H1 (cell line): ENCODE measurements around the gene CTCF. TPM values are rescaled to one million over a fixed set of nuclear protein-coding genes. Genes with fewer than 3 reads are reported as not detected.

Experiments
- CTCF ChIA-PET: fragments of 300-600 bp; sonication (Branson Sonifier 250); formaldehyde crosslinking; loops from one replicate; lab custom pipeline; 2021; ENCODE audit not compliant: partially characterized antibody; lab: Charles Lee
- POLR2A ChIA-PET: fragments of 300-600 bp; sonication (Branson Sonifier 250); formaldehyde crosslinking; loops from one replicate; lab custom pipeline; 2021; ENCODE audit warnings: inconsistent platforms; ENCODE audit not compliant: partially characterized antibody; lab: Charles Lee
- DNase-seq, 2 experiments: peaks; one replicate each; pipeline versions ENCODE4 v3.0.0 to v3.0.0-alpha.2; 2010 to 2022; ENCODE audit warnings: low spot score in 2 of 2, low read depth in 1 of 2, mixed read lengths in 1 of 2
- FAIRE-seq: peaks from 2 replicates; lab custom pipeline; 2011; peaks lifted over from hg19 to GRCh38; lab: Jason Lieb, UNC
- H2AFZ ChIP-seq: 2 replicates; pipeline ENCODE4 v1.8.1; 2012; ENCODE audit warnings: low read length, inconsistent platforms
- H2AK5ac ChIP-seq: 2 replicates; pipeline ENCODE4 v1.6.1; 2013; ENCODE audit warnings: low read depth, low read length
- H2BK120ac ChIP-seq: replicated peaks from 2 replicates; pipeline ENCODE3; 2013; ENCODE audit warnings: low read depth, low read length, inconsistent platforms
- H2BK12ac ChIP-seq: 2 replicates; pipeline ENCODE4 v1.6.1; 2013; ENCODE audit warnings: low read depth, low read length
- H2BK15ac ChIP-seq: 2 replicates; pipeline ENCODE4 v1.6.1; 2013; ENCODE audit warnings: low read length
- H2BK20ac ChIP-seq: 2 replicates; pipeline ENCODE4 v1.6.1; 2013; ENCODE audit warnings: low read length
- H2BK5ac ChIP-seq: 2 replicates; pipeline ENCODE4 v1.6.1; 2013; ENCODE audit warnings: low read depth, low read length
- H3K14ac ChIP-seq: 2 replicates; pipeline ENCODE4 v1.6.1; 2013; ENCODE audit warnings: inconsistent platforms; ENCODE audit not compliant: insufficient read length
- H3K18ac ChIP-seq: 2 replicates; pipeline ENCODE4 v1.6.1; 2013; ENCODE audit warnings: low read length; ENCODE audit errors: extremely low read depth
- H3K23ac ChIP-seq: 2 replicates; pipeline ENCODE4 v1.6.1; 2013; ENCODE audit warnings: inconsistent platforms; ENCODE audit not compliant: insufficient read length
- H3K23me2 ChIP-seq: 2 replicates; pipeline ENCODE4 v1.6.1; 2013; ENCODE audit warnings: low read depth, low read length
- H3K27ac ChIP-seq: 2 replicates; pipeline ENCODE4 v1.6.1; 2011; ENCODE audit warnings: low read depth, low read length, inconsistent platforms
- H3K27me3 ChIP-seq, 4 experiments: replicated peaks in 1 of 4; 1 replicate in 1 of 4; 2 replicates in 3 of 4; pipeline versions ENCODE4 v1.6.1 to v1.8.1; 2011 to 2013; ENCODE audit warnings: low read length in 3 of 4, mild to moderate bottlenecking in 3 of 4, inconsistent platforms in 2 of 4, mixed read lengths in 2 of 4, moderate library complexity in 1 of 4; ENCODE audit not compliant: control insufficient read depth in 3 of 4, insufficient read depth in 3 of 4; ENCODE audit errors: extremely low read depth in 1 of 4
- H3K36me3 ChIP-seq, 4 experiments: 2 replicates each; pipeline versions ENCODE4 v1.6.1 to v1.8.1; 2011 to 2013; ENCODE audit warnings: mild to moderate bottlenecking in 4 of 4, low read length in 3 of 4, moderate library complexity in 2 of 4, control low read depth in 1 of 4, inconsistent platforms in 1 of 4; ENCODE audit not compliant: insufficient read depth in 4 of 4, control insufficient read depth in 2 of 4
- H3K4ac ChIP-seq: replicated peaks from 2 replicates; pipeline ENCODE3; 2013; ENCODE audit warnings: low read length, low read depth, mixed read lengths, inconsistent platforms; ENCODE audit not compliant: insufficient read length
- H3K4me1 ChIP-seq, 4 experiments: replicated peaks in 1 of 4; 1 replicate in 1 of 4; 2 replicates in 3 of 4; pipeline versions ENCODE4 v1.6.1 to v1.8.1; 2011 to 2013; ENCODE audit warnings: low read length in 3 of 4, inconsistent platforms in 2 of 4, mixed read lengths in 1 of 4; ENCODE audit not compliant: insufficient read depth in 4 of 4, control insufficient read depth in 3 of 4
- H3K4me2 ChIP-seq, 2 experiments: 2 replicates each; pipeline versions ENCODE4 v1.6.1 to v1.8.1; 2011 to 2013; ENCODE audit warnings: low read depth in 2 of 2, low read length in 2 of 2, control low read depth in 1 of 2, inconsistent platforms in 1 of 2, mild to moderate bottlenecking in 1 of 2; ENCODE audit not compliant: insufficient read depth in 1 of 2
- H3K4me3 ChIP-seq, 4 experiments: fragments of 200-600, 300-600 bp in 1 of 4; sonication (generic), shearing (Covaris generic), sonication (Bioruptor Twin) in 1 of 4; 2 replicates each; pipeline versions ENCODE4 v1.5.1 to v1.8.1; 2011 to 2016; ENCODE audit warnings: low read length in 4 of 4, low read depth in 3 of 4, control low read depth in 2 of 4, inconsistent platforms in 2 of 4, mild to moderate bottlenecking in 2 of 4, mixed read lengths in 1 of 4, moderate library complexity in 1 of 4; ENCODE audit not compliant: insufficient read depth in 2 of 4; ENCODE audit errors: extremely low read depth in 1 of 4
- H3K56ac ChIP-seq: replicated peaks from 2 replicates; pipeline ENCODE3; 2013; ENCODE audit warnings: low read depth, mild to moderate bottlenecking, mixed read lengths, low read length, inconsistent platforms; ENCODE audit not compliant: insufficient read length
- H3K79me1 ChIP-seq: 2 replicates; pipeline ENCODE4 v1.6.1; 2013; ENCODE audit warnings: low read depth, low read length, control low read depth
- H3K79me2 ChIP-seq, 2 experiments: 2 replicates each; pipeline versions ENCODE4 v1.6.1 to v1.8.1; 2012 to 2013; ENCODE audit warnings: low read length in 2 of 2, mild to moderate bottlenecking in 2 of 2, inconsistent platforms in 1 of 2; ENCODE audit not compliant: insufficient read depth in 2 of 2, control insufficient read depth in 1 of 2
- H3K9ac ChIP-seq, 4 experiments: replicated peaks in 1 of 4; 1 replicate in 1 of 4; 2 replicates in 3 of 4; pipeline versions ENCODE4 v1.6.1 to v1.8.1; 2011 to 2013; ENCODE audit warnings: low read depth in 3 of 4, low read length in 3 of 4, control low read depth in 2 of 4, mild to moderate bottlenecking in 2 of 4, moderate library complexity in 2 of 4, inconsistent platforms in 1 of 4; ENCODE audit errors: extremely low read depth in 1 of 4
- H3K9me3 ChIP-seq, 2 experiments: 2 replicates each; pipeline versions ENCODE4 v1.6.1 to v1.8.1; 2012 to 2013; ENCODE audit warnings: mild to moderate bottlenecking in 2 of 2, moderate library complexity in 2 of 2, control low read depth in 1 of 2, inconsistent platforms in 1 of 2, low read depth in 1 of 2, low read length in 1 of 2, mixed read lengths in 1 of 2; ENCODE audit not compliant: insufficient read depth in 2 of 2
- H4K20me1 ChIP-seq, 2 experiments: replicated peaks in 1 of 2; 2 replicates each; pipeline versions ENCODE3 to v1.8.1; 2011 to 2013; ENCODE audit warnings: inconsistent platforms in 2 of 2, low read length in 2 of 2, mild to moderate bottlenecking in 1 of 2; ENCODE audit not compliant: insufficient read depth in 2 of 2, control insufficient read depth in 1 of 2
- H4K5ac ChIP-seq: 2 replicates; pipeline ENCODE4 v1.6.1; 2013; ENCODE audit warnings: low read length, low read depth, mixed read lengths, inconsistent platforms; ENCODE audit not compliant: insufficient read length
- H4K8ac ChIP-seq: 2 replicates; pipeline ENCODE4 v1.8.0; 2013; ENCODE audit warnings: mild to moderate bottlenecking, moderate library complexity, low read length, inconsistent platforms; ENCODE audit not compliant: insufficient read depth; ENCODE audit errors: extremely low read depth
- H4K91ac ChIP-seq: replicated peaks from 2 replicates; pipeline ENCODE3; 2013; ENCODE audit warnings: low read length, mixed read lengths, inconsistent platforms; ENCODE audit not compliant: insufficient read length
- CBX8 ChIP-seq: fragments of 300-800, 300-1000 bp; sonication (generic); IDR thresholded peaks from 2 replicates; pipeline ENCODE4 v1.7.1; 2016; ENCODE audit warnings: low read depth, low read length, borderline replicate concordance
- CHD2 ChIP-seq: IDR thresholded peaks from 2 replicates; pipeline ENCODE4 v1.6.1; 2012; ENCODE audit warnings: low read length, improper control_type of control experiment
- EZH2 ChIP-seq: fragments of 200-600 bp; sonication (generic); IDR thresholded peaks from 2 replicates; pipeline ENCODE4 v1.7.1; 2012; ENCODE audit warnings: low read depth, mild to moderate bottlenecking, moderate library complexity, low read length, inconsistent platforms; ENCODE audit not compliant: severe bottlenecking
- FOSL1 ChIP-seq: IDR thresholded peaks from 2 replicates; pipeline ENCODE4 v1.6.1; 2011; ENCODE audit warnings: mild to moderate bottlenecking, low read depth, low read length, moderate library complexity; ENCODE audit not compliant: insufficient read depth
- GABPA ChIP-seq: IDR thresholded peaks from 2 replicates; pipeline ENCODE4 v1.6.1; 2011; ENCODE audit warnings: mild to moderate bottlenecking, low read length, moderate library complexity, borderline replicate concordance; ENCODE audit not compliant: insufficient read depth
- JUND ChIP-seq: IDR thresholded peaks from 2 replicates; pipeline ENCODE4 v1.6.1; 2011; ENCODE audit warnings: mild to moderate bottlenecking, improper control_type of control experiment, low read length
- KDM1A ChIP-seq: fragments of 200-600, 300-600 bp; sonication (generic); IDR thresholded peaks from 2 replicates; pipeline ENCODE4 v1.7.1; 2016; ENCODE audit warnings: mild to moderate bottlenecking, low read length, borderline replicate concordance
- NANOG ChIP-seq: IDR thresholded peaks from 2 replicates; pipeline ENCODE4 v1.6.1; 2011; ENCODE audit warnings: low read length, low read depth, mild to moderate bottlenecking, inconsistent platforms; ENCODE audit not compliant: insufficient read depth, poor library complexity, severe bottlenecking
- NRF1 ChIP-seq: IDR thresholded peaks from 2 replicates; pipeline ENCODE4 v1.6.1; 2011; ENCODE audit warnings: mild to moderate bottlenecking, low read depth, low read length, improper control_type of control experiment
- POLR2A ChIP-seq, 2 experiments: IDR thresholded peaks; 1 replicate in 1 of 2; 2 replicates in 1 of 2; pipeline ENCODE4 v1.6.1; 2011; ENCODE audit warnings: low read depth in 2 of 2, low read length in 2 of 2, mild to moderate bottlenecking in 2 of 2; ENCODE audit errors: control extremely low read depth in 1 of 2
- POLR2AphosphoS5 ChIP-seq: IDR thresholded peaks from 2 replicates; pipeline ENCODE4 v1.6.1; 2011; ENCODE audit warnings: low read depth, low read length
- SP2 ChIP-seq: IDR thresholded peaks from 2 replicates; pipeline ENCODE4 v1.6.1; 2012; ENCODE audit warnings: mild to moderate bottlenecking, low read length, inconsistent platforms
- TCF12 ChIP-seq: IDR thresholded peaks from 2 replicates; pipeline ENCODE4 v1.6.1; 2011; ENCODE audit warnings: low read depth, mild to moderate bottlenecking, low read length
- ZNF274 ChIP-seq: IDR thresholded peaks from 2 replicates; pipeline ENCODE4 v1.7.0; 2012; ENCODE audit warnings: low read length, borderline replicate concordance; ENCODE audit errors: extremely low read depth
- whole genome bisulfite sequencing, 2 experiments: shearing (Covaris generic) in 1 of 2; methylation state at CpG; one replicate each; pipeline versions ENCODE4 v1.1.6 to v1.1.7; 2013 to 2015; ENCODE audit warnings: low lambda C conversion rate in 2 of 2, mixed read lengths in 2 of 2, inconsistent platforms in 1 of 2, low coverage in 1 of 2, missing lambda C conversion rate in 1 of 2; ENCODE audit not compliant: insufficient replicate concordance in 2 of 2, insufficient coverage in 1 of 2, insufficient read length in 1 of 2; ENCODE audit errors: extremely low coverage in 1 of 2, missing lambda C conversion rate in 1 of 2; 5-methylcytosine and 5-hydroxymethylcytosine counted together
- polyA plus RNA-seq, 7 experiments: library from polyadenylated mRNA; depleted of rRNA in 3 of 7; stranded (reverse) in 5 of 7; unstranded in 2 of 7; fragments of >200 nt in 5 of 7; fragments of 200-250 nt in 2 of 7; gene quantifications; 1 replicate in 5 of 7; 2 replicates in 1 of 7; 4 replicates in 1 of 7; pipeline versions ENCODE4 v1.2.1 to v1.2.3, GENCODE V29; 2011 to 2013; ENCODE audit warnings: missing spikeins in 2 of 7, mixed read lengths in 2 of 7
- total RNA-seq: library from RNA; stranded (reverse); fragmentation: NEBNext Ultra II Directional; extraction: Animal tissue kit (Norgen Biotek cat#: 25700); gene quantifications from 2 replicates; pipeline ENCODE4 v1.2.1, GENCODE V29; 2021
- TF ChIP-seq, protein P1 (sequence below): IDR thresholded peaks from 2 replicates; pipeline ENCODE4 v1.6.1; 2012; ENCODE audit warnings: inconsistent platforms

The CTCF gene
- total and polyA plus RNA-seq, 2 of the 8 experiments (the other 6 are each of a cell fraction or from before 2014, with no cell fraction given), result 32.4 to 66.0 TPM

DNA sequence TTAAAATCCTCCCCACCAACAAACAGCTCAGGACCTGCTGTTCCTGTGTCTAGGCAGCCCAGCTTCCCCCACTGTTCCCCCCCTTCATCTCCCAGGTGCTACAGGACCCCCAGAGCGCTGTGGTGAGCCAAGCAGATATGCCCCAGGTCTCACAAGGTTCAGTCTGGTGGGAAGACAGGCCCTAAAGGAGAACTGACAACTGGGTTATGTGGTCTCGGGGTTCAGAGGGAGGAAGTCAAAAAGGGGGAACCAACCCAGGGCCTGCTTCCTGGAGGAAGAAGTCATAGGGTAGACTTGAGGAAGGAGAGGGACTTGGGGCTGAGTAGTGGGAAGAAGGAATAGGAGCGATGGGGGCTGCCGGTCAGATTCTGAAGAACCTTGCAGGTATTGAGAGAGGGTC is 31.1 kb upstream of the CTCF start:
- H2BK120ac ChIP-seq, result no peak overlapping the region
- no peaks in the 10 kb centered on the region for H3K79me1 ChIP-seq
- 73% methylated on average over 4 of the region's 4 CpGs; no CpG with 5 or more reads in 1 of the 2 experiments for WGBS, 2 experiments
- no peak overlapping the region for H3K56ac ChIP-seq
- no peaks in the 10 kb centered on the region for H3K79me2 ChIP-seq
- peaks cover 16% of the 10 kb centered on the region; the same call in 1 of the 2 replicates for H3K23me2 ChIP-seq
- no peak overlapping the region for H4K5ac ChIP-seq
- DNase-seq (no peak), FAIRE-seq (no peak)
- H3K23ac ChIP-seq, result no peak overlapping the region
- CTCF ChIA-PET, result interaction anchor here (0.6 to 4.3 kb wide), 7 partner anchors 10 to 137 kb away, joined by 3 to 63 read pairs (median 9); partner anchors contain the start of gene CARMIL2
- H3K9me3 ChIP-seq, result no peaks in the 10 kb centered on the region
- no peak overlapping the region for H3K27ac ChIP-seq
- no peak overlapping the region for H2AFZ ChIP-seq
- no peak overlapping the region for H2BK5ac ChIP-seq
- H3K4ac ChIP-seq, result no peak overlapping the region
- peaks cover 0 to 12% (median 8%) of the 10 kb centered on the region in 4 experiments; a peak in 6 of 7 replicates for H3K4me1 ChIP-seq
- H3K4me3 ChIP-seq, result no peak overlapping the region
- H4K91ac ChIP-seq, result no peak overlapping the region
- no peak overlapping the region for H3K9ac ChIP-seq
- H3K4me2 ChIP-seq, result no peak overlapping the region; a peak in 1 of 4 replicates
- H2BK15ac ChIP-seq, result no peak overlapping the region
- H3K36me3 ChIP-seq, result no peaks in the 10 kb centered on the region
- H3K14ac ChIP-seq, result no peak overlapping the region
- peaks cover 6 to 27% of the 10 kb centered on the region in 2 experiments for H4K20me1 ChIP-seq
- no peak overlapping the region for H4K8ac ChIP-seq
- POLR2A ChIA-PET, result interaction anchor here (0.6 to 0.7 kb wide), 2 partner anchors 76 to 109 kb away, joined by 3 to 4 read pairs; no protein-coding TSS in a partner anchor
- peaks cover 63 to 98% (median 91%) of the 10 kb centered on the region in 4 experiments for H3K27me3 ChIP-seq
- H2BK20ac ChIP-seq, result no peak overlapping the region
- H3K18ac ChIP-seq, result no peak overlapping the region
- H2BK12ac ChIP-seq, result no peak overlapping the region
- no peak overlapping the region for H2AK5ac ChIP-seq
- TF ChIP-seq SP2 (no peak), TCF12 (no peak), JUND (no peak), EZH2 (no peak), ZNF274 (no peak), KDM1A (no peak), NRF1 (no peak), GABPA (no peak), NANOG (no peak), POLR2AphosphoS5 (no peak), POLR2A (IDR thresholded peaks at IDR 0.05; ENCODE audit: control extremely low read depth in 1 of 2, low read depth in 2 of 2, low read length in 2 of 2) (no peak), CBX8 (no peak), FOSL1 (no peak), CHD2 (no peak)
- TF ChIP-seq, protein P1, sequence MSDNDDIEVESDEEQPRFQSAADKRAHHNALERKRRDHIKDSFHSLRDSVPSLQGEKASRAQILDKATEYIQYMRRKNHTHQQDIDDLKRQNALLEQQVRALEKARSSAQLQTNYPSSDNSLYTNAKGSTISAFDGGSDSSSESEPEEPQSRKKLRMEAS, result no peak
